ENCODE measurements around the gene CCNB3. TPM values are rescaled to one million over a fixed set of nuclear protein-coding genes. Genes with fewer than 3 reads are reported as not detected.

Gene CCNB3, protein sequence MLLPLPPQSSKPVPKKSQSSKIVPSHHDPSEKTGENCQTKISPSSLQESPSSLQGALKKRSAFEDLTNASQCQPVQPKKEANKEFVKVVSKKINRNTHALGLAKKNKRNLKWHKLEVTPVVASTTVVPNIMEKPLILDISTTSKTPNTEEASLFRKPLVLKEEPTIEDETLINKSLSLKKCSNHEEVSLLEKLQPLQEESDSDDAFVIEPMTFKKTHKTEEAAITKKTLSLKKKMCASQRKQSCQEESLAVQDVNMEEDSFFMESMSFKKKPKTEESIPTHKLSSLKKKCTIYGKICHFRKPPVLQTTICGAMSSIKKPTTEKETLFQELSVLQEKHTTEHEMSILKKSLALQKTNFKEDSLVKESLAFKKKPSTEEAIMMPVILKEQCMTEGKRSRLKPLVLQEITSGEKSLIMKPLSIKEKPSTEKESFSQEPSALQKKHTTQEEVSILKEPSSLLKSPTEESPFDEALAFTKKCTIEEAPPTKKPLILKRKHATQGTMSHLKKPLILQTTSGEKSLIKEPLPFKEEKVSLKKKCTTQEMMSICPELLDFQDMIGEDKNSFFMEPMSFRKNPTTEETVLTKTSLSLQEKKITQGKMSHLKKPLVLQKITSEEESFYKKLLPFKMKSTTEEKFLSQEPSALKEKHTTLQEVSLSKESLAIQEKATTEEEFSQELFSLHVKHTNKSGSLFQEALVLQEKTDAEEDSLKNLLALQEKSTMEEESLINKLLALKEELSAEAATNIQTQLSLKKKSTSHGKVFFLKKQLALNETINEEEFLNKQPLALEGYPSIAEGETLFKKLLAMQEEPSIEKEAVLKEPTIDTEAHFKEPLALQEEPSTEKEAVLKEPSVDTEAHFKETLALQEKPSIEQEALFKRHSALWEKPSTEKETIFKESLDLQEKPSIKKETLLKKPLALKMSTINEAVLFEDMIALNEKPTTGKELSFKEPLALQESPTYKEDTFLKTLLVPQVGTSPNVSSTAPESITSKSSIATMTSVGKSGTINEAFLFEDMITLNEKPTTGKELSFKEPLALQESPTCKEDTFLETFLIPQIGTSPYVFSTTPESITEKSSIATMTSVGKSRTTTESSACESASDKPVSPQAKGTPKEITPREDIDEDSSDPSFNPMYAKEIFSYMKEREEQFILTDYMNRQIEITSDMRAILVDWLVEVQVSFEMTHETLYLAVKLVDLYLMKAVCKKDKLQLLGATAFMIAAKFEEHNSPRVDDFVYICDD (N-terminal part only)
- total RNA-seq = 0.18 TPM in 1 of 2 replicates, not detected in the other

DNA sequence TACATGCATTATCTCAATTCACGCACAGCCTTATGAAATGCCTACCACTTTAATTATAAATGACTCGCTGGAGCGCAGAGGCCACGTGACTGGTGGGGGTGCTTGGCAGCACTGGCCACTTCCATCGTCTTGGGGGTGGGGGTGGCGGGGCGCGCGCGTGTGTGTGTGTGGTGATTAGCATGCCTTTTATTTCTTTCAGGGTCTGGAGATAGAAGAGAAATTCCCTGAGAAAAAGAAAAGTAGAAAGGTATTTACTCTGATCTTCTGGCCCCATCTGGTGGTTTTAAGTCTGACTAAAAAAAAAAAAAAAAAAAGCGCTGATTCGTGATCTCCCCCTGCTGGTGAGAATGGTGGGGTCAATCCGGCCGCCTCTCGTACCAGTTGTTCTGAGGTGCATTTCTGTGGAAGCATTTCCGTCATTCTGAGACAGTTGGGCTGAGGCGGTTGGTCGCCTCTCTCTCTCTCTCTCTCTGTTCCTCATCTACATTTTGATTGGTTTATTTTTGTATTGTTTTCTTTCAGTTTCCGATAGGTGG is at the start of gene CCNB3:
CCNB3 (plus strand) TSS at position 402 of the 536 bp plus-strand sequence. CDS start 80,399 bp downstream, outside the sequence.

DNA sequence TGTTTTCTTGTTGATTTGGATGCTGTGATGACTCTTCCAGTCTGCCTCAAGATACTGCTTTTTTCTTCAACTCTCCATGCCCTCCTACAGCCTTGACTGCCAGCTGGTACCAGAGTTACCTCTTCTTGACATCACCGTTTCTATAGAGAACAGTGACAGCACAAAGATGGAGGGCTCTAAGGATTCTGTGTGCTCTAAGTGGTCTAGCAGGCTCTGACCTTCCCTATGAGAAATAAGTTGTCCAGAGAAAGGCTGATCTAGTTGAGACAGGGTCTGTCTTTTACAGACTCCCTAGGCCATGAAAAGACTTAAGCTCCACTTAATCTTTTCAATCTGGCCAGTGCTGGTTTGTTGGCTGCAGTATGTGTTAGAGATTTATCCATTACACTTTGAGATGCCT is 3.7 kb upstream of the CCNB3 start, which contains the start of gene AKAP4:
AKAP4 (minus strand) TSS at position 101 of the 400 bp plus-strand sequence. CDS start 118 bp downstream, outside the sequence.

Other genes with a start within 250 kb of the CCNB3 start
- gene AKAP4, start 3.8 kb upstream of the CCNB3 start, total RNA-seq = not detected in 2 replicates

Measured in cardiac atrium fibroblast (primary cell).